HT-29 (cell line): ENCODE measurements around the gene SPACDR. TPM values are rescaled to one million over a fixed set of nuclear protein-coding genes. Genes with fewer than 3 reads are reported as not detected.

ENCODE experiments used
- DNase-seq: peaks from one replicate; pipeline ENCODE4 v3.0.0-alpha.2; 2015; ENCODE audit warnings: low spot score
- total RNA-seq: library from RNA; depleted of rRNA; stranded (reverse); fragments of >200 nt; shearing (Covaris generic); gene quantifications from 2 replicates; pipeline ENCODE4 v1.2.3, GENCODE V29; 2014; rRNA removed

Gene SPACDR
- total RNA-seq, 1 experiment from 2014 or later = 0.64 TPM

- no peak for DNase-seq
Observed at GRCh38 chr7:100419660-100420226, 44.3 kb downstream of the SPACDR start.

- DNase-seq = no peak
Observed at GRCh38 chr7:100418930-100419659, 45.0 kb downstream of the SPACDR start.

GRCh38 chr7:100415448-100415847, 48.6 kb downstream of the SPACDR start:
- no peak for DNase-seq

- DNase-seq = no peak
Observed at GRCh38 chr7:100413889-100414288, 50.2 kb downstream of the SPACDR start.

- no peak for DNase-seq
Observed at GRCh38 chr7:100413346-100413745, 50.7 kb downstream of the SPACDR start.

- DNase-seq = no peak
Observed at GRCh38 chr7:100411101-100411500, 53.0 kb downstream of the SPACDR start.

GRCh38 chr7:100407285-100408180, 56.5 kb downstream of the SPACDR start:
- peak; percentile 72 for DNase-seq

- DNase-seq = no peak
Observed at GRCh38 chr7:100406767-100407166, 57.3 kb downstream of the SPACDR start.

Other genes with a start within 250 kb of the SPACDR start
- not detected in 2 replicates for gene PVRIG, start 244.3 kb downstream of the SPACDR start, total RNA-seq
- not detected in 2 replicates for gene SPDYE3, start 156.6 kb downstream of the SPACDR start, total RNA-seq
- 104 and 119 TPM in 2 replicates for gene PILRB, start 106.1 kb downstream of the SPACDR start, total RNA-seq
- gene PILRA, start 90.8 kb downstream of the SPACDR start, total RNA-seq = 2.1 TPM in 1 of 2 replicates, not detected in the other
- gene ZCWPW1, start 35.6 kb downstream of the SPACDR start, total RNA-seq = 0.76 and 1.0 TPM in 2 replicates
- gene MEPCE, start 34.4 kb downstream of the SPACDR start, total RNA-seq = 80.9 and 89.1 TPM in 2 replicates
- 102 and 110 TPM in 2 replicates for gene PPP1R35, start 27.8 kb downstream of the SPACDR start, total RNA-seq
- gene TSC22D4, start 15.0 kb upstream of the SPACDR start, total RNA-seq = 102 and 123 TPM in 2 replicates
- 0.03 and 0.21 TPM in 2 replicates for gene NYAP1, start 19.7 kb upstream of the SPACDR start, total RNA-seq
- gene AGFG2, start 74.9 kb upstream of the SPACDR start, total RNA-seq = 29.8 and 30.4 TPM in 2 replicates
- gene SAP25, start 109.6 kb upstream of the SPACDR start, total RNA-seq = 0.63 and 1.5 TPM in 2 replicates
- gene LRCH4, start 121.9 kb upstream of the SPACDR start, total RNA-seq = 58.1 and 72.9 TPM in 2 replicates
- gene FBXO24, start 122.1 kb upstream of the SPACDR start, total RNA-seq = 0.29 and 0.36 TPM in 2 replicates
- gene PCOLCE, start 138.1 kb upstream of the SPACDR start, total RNA-seq = 4.7 and 5.2 TPM in 2 replicates
- gene MOSPD3, start 148.3 kb upstream of the SPACDR start, total RNA-seq = 16.4 and 18.4 TPM in 2 replicates
- 1.2 and 1.7 TPM in 2 replicates for gene TFR2, start 177.3 kb upstream of the SPACDR start, total RNA-seq
- 0.13 TPM in 1 of 2 replicates, not detected in the other for gene ACTL6B, start 192.2 kb upstream of the SPACDR start, total RNA-seq
- 272 and 317 TPM in 2 replicates for gene GNB2, start 209.5 kb upstream of the SPACDR start, total RNA-seq
- gene GIGYF1, start 230.0 kb upstream of the SPACDR start, total RNA-seq = 44.6 and 46.9 TPM in 2 replicates
- 222 and 231 TPM in 2 replicates for gene POP7, start 241.9 kb upstream of the SPACDR start, total RNA-seq